Measurements from ENCODE around the gene TRAPPC10.

DNA sequence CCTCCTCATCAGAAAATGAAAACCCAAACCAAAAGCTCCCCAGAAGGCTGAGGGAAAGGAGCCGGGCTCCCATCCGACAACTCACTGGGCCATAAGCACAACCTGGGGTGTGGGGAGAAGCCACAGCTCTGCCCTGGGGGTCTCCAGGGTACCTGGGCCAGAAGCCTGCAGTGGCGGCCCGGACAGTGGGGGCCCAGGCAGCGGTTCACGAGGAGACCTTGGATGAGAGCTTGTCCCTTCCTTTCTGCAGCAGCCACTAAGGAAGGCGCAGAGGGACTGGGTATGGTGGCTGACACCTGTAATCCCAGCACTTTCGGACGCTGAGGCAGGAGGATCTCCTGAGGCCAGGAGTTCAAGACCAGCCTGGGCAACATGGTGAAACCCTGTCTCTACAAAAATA is 17.5 kb upstream of the TRAPPC10 start:
- TF ChIP-seq GATA2 (IDR thresholded peaks at IDR 0.05; ENCODE audit: low read depth, low read length) (no peak), GATA3 (IDR thresholded peaks at IDR 0.05; ENCODE audit: low read depth, low read length) (no peak)
